ENCODE results near the gene OMP. TPM values are rescaled to one million over a fixed set of nuclear protein-coding genes. Genes with fewer than 3 reads are reported as not detected.

OMP gene
- polyA plus RNA-seq, 5 donors = 0.29 to 0.39 (median 0.31) TPM; not detected in 2

DNA sequence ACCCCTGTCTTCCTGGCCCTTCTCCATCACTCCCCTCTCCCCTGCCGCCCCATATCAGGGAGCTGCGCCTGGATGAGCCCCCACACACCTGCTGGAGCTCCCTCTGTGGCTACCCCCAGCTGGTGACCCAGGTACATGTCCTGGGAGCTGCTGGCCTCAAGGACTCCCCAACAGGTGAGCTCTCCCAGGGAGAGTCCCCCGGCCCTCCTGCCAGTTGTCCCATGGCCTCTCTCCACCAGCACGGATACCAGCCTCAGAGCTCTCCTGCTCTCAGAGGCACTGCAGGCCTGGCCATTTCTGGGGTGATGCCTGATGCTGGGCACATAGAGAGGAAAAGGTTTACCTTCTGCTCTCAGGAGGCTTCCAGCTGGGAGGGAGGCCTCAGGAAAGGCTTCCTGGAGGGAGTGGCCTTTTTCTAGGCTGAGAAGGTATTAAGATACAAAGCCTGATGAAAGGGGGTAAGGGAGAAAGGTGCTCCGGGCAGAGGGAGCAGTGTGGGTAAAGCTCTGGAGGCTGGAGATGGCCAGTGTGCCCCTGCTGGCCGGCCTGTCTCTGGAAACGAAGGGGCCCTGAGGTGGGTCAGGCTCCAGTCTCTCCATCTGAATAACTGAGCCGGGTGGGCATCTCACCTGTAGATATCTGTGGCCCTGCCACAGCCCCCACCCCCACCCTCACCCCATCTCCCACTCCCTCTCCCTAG lies 19.4 kb downstream of the OMP start:
- no peak for DNase-seq

DNA sequence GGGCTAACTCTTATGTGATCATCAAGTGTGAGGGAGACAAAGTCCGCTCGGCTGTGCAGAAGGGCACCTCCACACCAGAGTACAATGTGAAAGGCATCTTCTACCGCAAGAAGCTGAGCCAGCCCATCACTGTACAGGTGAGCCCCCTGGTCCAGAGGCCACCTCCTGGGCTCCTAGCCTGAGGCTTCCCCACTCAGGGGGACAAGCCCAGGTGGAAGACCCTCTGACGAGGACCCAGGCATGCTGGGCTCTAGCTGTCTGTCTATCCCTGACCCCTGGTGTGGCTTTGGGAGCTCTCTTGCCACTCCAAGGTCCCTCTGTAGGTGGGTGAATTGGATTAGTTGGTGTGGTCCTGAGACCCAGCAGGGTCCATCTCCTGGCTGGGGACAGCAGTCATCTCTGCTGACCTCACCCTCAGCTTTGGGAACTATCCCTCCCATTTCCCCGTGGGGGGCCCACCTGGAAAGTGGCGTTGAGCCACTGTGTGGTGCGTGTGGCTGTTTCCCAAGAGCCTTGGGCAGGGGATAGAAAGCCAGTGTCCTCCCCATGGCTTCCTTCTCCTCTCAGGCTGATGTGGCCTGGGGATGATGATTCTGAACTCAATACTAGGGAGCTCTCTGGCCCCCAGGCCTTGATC lies 20.1 kb downstream of the OMP start:
- no peak for DNase-seq

DNA sequence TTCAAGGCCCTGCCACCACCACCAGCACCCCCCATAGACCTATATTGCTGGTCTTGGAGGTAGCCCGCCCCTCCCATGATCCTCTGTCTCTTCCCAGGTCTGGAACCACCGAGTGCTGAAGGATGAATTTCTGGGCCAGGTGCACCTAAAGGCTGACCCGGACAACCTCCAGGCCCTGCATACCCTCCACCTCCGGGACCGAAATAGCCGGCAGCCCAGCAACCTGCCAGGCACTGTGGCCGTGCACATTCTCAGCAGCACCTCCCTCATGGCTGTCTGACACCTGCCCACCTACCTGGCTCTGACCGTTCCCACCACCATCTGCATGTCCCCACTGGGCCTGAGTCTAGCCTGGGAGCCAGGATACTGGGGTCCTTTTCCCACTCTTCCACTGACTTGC lies 21.0 kb downstream of the OMP start:
- no peak for DNase-seq

DNA sequence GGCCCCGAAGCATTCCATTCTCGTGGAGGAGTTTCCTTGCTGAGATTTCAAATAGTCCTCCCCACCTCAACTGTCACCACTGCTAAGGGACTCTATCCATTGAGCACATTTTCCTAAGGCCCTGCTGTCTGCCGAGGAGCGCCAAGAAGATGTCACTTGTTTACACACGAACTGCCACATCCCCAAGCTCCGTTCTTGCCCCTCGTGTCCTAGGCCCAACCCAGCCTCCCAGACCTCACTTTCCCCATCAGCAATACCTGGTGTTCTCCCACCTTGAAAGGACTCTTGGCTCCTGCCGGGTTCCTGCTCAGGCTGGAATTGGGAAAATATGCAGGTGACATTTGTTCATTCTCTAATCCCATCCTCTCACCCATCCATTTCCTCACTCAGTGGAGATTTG lies 21.4 kb downstream of the OMP start:
- DNase-seq = no peak

DNA sequence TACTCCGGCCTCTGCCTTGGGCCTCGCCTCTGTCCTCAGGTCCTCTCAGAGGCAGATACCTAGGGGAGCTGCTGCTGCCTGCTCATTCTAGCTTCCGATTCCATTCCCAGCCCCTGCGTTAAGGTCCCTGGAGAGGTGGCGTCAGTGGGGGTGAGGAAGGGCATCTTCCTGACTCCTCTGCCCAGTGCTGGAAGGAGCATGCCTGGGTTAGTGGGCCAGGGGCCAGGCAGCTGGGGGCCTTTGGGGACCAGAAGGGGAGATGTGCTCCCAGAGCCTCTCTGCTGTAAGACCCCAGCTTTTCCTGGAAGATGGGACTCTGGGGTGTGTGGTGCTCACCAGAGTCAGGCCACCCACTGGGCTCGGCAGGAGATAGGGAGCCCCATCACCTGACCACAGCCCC lies 21.8 kb downstream of the OMP start:
- no peak for DNase-seq

DNA sequence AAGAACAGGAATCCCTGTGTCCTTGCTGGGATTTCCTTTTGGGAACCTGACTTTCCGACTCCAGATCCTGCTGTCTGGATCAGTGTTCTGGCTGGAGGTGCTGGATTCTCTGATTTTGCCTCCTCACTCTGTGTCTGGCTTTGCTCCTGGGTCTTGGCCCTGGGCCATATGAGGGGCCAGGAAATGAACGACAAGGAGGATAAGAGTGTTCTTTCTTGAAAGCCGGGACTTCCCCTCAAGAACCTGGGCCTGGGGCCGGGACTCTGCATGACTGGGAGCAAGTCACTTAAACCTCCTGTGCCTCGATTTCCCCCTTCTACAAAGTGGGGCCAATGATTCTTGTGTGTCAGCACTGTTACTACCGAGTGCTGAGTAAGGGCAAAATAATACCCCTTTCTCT lies 22.6 kb downstream of the OMP start:
- no peak for DNase-seq

- DNase-seq = no peak
These were observed 23.1 kb downstream of the OMP start for GRCh38 chr11:77125695-77126094.

DNA sequence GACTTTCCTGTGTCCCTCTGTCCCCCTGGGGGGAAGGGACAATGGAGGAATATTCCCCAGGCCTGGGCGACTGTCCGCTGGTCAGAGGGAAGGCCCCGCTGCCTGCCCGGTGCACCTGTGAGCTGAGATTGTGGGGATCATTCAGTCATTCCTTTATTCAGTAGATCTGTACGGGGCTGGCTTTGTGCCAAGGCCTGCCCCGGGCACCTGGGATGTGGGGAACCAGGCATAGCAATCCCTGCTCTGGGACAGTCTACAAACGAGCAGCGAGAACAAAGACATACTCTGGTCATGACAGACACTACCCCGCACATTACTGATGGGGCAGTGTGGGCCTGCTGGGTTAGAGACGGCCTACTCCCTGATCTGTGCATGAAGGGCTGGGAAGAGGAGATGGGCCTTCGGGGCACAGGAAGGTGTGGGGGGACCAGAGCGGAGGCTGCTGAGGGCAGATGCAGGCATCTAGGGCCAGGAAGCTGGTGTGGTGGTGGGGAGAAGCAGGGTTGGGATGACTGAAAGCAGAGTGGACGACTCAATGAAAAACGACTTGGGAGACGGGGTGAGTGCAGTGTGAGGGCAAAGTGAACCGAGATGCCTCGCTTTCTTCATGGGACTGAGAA lies 23.6 kb downstream of the OMP start:
- no peak for DNase-seq

- no peak for DNase-seq
These were observed 24.2 kb downstream of the OMP start for GRCh38 chr11:77126861-77127234.

- DNase-seq = peak; percentile 60 to 65
These were observed 24.7 kb downstream of the OMP start for GRCh38 chr11:77127235-77127911.

GRCh38 chr11:77127920-77128691 lies 25.5 kb downstream of the OMP start, which contains the start of gene MYO7A:
Gene MYO7A, plus strand, starts transcription at chr11:77128246. Its CDS starts 2,389 bp downstream, at chr11:77130635.
- peak; percentile 63 to 72 for DNase-seq

GRCh38 chr11:77129069-77129841 lies 26.6 kb downstream of the OMP start:
- DNase-seq = no peak

- no peak for DNase-seq
These were observed 27.5 kb downstream of the OMP start for GRCh38 chr11:77129842-77130756.

GRCh38 chr11:77130763-77131513 lies 28.3 kb downstream of the OMP start:
- DNase-seq = no peak

- DNase-seq = no peak
These were observed 28.9 kb downstream of the OMP start for GRCh38 chr11:77131560-77131959.

DNA sequence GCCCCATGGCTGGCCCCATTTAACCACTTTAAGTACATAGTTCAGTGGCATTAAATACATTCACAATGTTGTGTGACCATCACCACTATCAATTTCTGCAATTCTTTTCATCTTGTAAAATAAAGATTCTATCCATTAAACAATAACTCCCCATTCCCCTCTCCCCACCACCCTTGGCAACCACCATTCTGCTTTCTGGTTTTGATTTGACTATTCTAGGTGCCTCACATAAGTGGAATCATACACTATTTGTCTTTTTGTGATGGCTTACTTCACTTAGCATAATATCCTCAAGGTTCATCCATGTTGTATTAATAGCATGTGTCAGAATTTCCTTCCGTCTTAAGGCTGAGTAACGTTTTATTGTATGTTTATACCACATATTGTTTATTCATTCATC lies 32.4 kb downstream of the OMP start:
- no peak for DNase-seq

- DNase-seq = no peak
These were observed 33.4 kb downstream of the OMP start for GRCh38 chr11:77136074-77136473.

GRCh38 chr11:77136784-77137420 lies 34.3 kb downstream of the OMP start:
- DNase-seq = no peak

GRCh38 chr11:77137421-77137820 lies 34.8 kb downstream of the OMP start:
- no peak for DNase-seq
